GM19463 (cell line): ENCODE results near the gene SLC25A39.
"Not testable (repeated sequence)": the region's sequence is repeated elsewhere in the genome, so short reads cannot be mapped to it uniquely, and the experiment has no call there.

Experiments
- ATAC-seq: cut with Tn5 transposase; IDR thresholded peaks from one replicate; pipeline ENCODE4 v1.9.1; 2021; ENCODE audit warnings: mild to moderate bottlenecking, moderate library complexity; ENCODE audit not compliant: unreplicated experiment

The SLC25A39 gene

GRCh38 chr17:44324571-44325275 lies at the start of gene SLC25A39:
Gene SLC25A39 (minus strand): TSS chr17:44324823. CDS start chr17:44323562, 1,261 bp downstream.
- ATAC-seq, result peak; percentile 65

- no peak for ATAC-seq
Observed at GRCh38 chr17:44372036-44372435, 47.4 kb upstream of the SLC25A39 start.

- not testable (repeated sequence) for ATAC-seq
Observed at GRCh38 chr17:44369414-44370023, 44.9 kb upstream of the SLC25A39 start.

- ATAC-seq, result not testable (repeated sequence)
Observed at GRCh38 chr17:44368391-44369243, 44.0 kb upstream of the SLC25A39 start.

GRCh38 chr17:44367231-44367979 lies 42.8 kb upstream of the SLC25A39 start:
- no peak for ATAC-seq

GRCh38 chr17:44365051-44365450 lies 40.4 kb upstream of the SLC25A39 start:
- ATAC-seq, result not testable (repeated sequence)

- no peak for ATAC-seq
Observed at GRCh38 chr17:44363613-44364159, 39.1 kb upstream of the SLC25A39 start, which contains the start of gene FAM171A2. Gene FAM171A2 (minus strand): TSS chr17:44363853. CDS start chr17:44363714, 139 bp downstream.

GRCh38 chr17:44362949-44363612 lies 38.5 kb upstream of the SLC25A39 start:
- ATAC-seq, result no peak

GRCh38 chr17:44362459-44362948 lies 37.9 kb upstream of the SLC25A39 start:
- no peak for ATAC-seq

- no peak for ATAC-seq
Observed at GRCh38 chr17:44361292-44362260, 37.0 kb upstream of the SLC25A39 start.

GRCh38 chr17:44360826-44361225 lies 36.2 kb upstream of the SLC25A39 start:
- no peak for ATAC-seq

- no peak for ATAC-seq
Observed at GRCh38 chr17:44360144-44360533, 35.5 kb upstream of the SLC25A39 start.

- ATAC-seq, result no peak
Observed at GRCh38 chr17:44359458-44360143, 35.0 kb upstream of the SLC25A39 start.

GRCh38 chr17:44359006-44359405 lies 34.4 kb upstream of the SLC25A39 start:
- ATAC-seq, result no peak

GRCh38 chr17:44358066-44358465 lies 33.4 kb upstream of the SLC25A39 start:
- ATAC-seq, result no peak

GRCh38 chr17:44356241-44356640 lies 31.6 kb upstream of the SLC25A39 start:
- no peak for ATAC-seq

- ATAC-seq, result no peak
Observed at GRCh38 chr17:44355642-44356099, 31.0 kb upstream of the SLC25A39 start.
